Measurements from ENCODE around the gene PCGF6.

GRCh38 chr10:103336370-103336769 lies 14.6 kb downstream of the PCGF6 start:
- TF ChIP-seq CTCF (optimal IDR thresholded peaks at IDR 0.05 in 1 of 3, IDR thresholded peaks at IDR 0.05 in 1 of 3, conservative IDR thresholded peaks at IDR 0.05 in 1 of 3; ENCODE audit: extremely low read depth in 1 of 3, insufficient read depth in 2 of 3, low read length in 3 of 3): no peak
- TF ChIP-seq EZH2 (IDR thresholded peaks at IDR 0.05; ENCODE audit: low read length): no peak

Measured in keratinocyte (primary cell).